Activated T-cell treated with anti-CD3 and anti-CD28 coated beads for 1 hour (primary cell): ENCODE results near the gene TMEM151A.
"Not testable (repeated sequence)": the region's sequence is repeated elsewhere in the genome, so short reads cannot be mapped to it uniquely, and the experiment has no call there.

ENCODE experiments used
- DNase-seq: peaks from one replicate; pipeline ENCODE4 v3.0.0-alpha.2; 2020; ENCODE audit warnings: low read depth

The TMEM151A gene

DNA sequence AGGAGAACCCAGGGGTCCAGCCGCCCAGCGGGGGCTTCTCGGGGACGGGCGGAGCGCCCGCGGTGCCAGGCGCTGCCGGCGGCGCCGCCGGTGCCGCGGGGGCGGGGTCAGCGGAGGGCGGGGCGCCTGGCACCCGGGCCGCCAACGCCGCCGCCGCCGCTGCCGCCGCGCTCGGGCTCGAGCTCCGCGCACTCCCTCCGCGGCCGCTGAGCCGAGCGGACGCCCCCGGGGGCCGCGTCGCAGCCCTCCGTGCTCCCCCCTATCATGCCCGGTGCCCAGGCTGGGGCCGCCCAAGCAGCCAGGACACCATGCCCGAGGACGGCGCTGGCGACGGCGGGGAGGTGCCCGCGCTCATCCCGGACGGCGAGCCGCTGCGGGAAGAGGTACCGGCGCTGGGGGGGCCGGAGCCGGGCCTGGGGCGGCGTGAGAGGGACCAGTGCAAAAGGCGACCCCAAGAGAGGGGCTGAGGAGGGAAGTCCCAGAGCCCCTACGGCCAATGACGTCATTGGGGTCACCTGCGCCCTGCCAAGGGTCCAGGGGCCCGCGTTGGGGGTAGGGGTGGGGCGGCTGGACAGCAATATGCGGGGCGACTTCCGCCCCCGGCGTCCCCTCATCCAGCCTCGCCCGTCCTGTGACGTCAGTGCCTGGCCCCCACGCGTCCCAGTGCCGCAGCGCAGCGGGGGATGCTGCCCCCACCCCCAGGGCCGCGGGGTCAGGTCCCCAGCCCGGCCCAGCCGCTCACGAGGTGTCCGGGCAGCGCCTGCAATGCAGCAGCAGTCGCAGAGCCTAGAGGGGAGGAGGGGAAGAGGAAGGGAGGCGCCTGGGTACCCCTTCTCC is at the start of gene TMEM151A:
Gene TMEM151A (plus strand): TSS at position 189 of the 837 bp plus-strand sequence. CDS start 120 bp downstream, at position 309.
- no peak for DNase-seq

DNA sequence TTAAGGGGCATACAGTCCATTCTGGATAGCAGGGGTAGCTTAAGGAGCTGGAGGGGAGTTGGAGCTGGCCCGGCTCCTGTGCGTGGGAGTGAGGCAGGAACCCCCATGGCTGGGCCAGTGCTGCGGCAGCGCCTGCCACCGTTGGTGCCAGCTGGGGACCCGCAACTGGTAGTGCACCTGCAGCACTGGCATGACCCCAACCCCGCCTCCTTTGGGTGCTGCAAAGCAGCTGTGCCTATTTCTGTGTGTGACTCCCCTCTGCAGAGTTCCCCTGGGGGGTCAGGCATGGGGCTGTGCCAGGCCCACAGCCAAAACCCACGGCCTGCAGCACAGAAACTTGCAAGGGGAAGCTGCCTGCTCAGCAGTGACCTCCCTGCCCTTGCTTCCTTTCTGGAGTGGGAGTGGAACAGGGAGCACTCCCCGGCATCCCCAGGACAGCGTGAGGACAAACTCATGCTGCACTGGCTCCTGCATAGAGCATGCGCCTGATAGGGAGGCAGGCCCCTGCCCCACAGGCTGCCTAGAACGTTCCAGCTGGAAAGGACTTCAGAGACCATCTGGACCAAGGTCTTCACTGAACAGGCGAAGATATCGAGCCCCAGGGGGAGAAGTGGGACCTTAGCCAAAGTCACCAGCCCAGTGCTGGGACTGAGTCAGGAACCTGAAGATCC is 49.5 kb upstream of the TMEM151A start:
- no peak for DNase-seq

DNA sequence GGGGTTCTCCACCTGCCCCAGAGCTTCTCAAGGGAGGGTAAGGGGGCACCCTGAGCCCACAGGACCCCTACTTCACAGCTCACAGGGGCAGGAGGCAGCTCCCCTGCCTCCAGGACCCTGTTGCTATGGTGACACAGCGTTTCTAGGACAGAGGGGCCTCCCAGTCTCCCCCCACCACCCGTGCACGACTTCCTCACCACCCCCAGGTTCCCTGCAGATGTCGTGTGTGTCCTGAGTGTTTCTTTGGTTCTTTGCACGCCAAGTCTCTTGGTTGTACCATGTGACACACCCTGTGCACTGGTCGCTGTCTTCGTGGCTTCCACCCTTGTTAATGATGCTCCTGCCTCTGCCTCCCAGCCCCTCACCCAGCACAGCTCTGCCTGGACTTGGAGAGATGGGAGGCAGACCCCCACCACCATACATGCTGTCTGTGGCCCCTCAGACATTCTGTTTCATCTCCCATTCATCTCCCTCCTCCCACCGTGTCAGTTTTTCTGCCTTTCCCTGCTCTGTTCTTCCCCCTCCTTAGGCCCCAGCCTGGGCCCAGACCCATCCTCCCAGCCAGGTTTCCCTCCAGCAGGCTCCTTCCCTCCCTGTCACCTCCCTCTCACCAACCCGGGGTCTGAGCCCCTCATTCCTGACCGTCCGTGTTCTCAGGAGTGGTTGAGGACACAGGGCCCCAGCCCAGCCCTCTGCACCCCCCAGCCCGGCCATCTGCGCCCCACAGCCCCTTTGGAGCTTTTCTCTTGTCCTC is 47.7 kb upstream of the TMEM151A start:
- DNase-seq = no peak

DNA sequence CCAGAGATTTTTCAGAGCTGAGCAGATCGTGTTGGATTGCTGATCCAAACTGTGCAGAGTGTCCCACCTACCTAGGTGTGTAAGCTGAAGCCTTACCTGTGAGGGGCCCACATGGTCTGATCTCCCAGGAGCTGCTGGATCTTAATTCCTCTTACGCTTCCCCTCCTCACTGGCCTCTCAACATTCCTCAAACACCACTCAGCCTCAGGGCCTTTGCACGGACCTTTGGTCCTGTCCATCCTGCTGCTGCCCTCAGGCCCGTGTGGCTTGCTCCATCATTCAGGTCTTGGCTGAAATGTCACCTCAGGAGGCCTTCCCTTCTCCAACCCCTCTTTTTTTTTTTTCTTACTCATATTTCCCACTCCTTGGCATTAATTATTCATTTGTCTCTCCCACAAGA is 44.4 kb upstream of the TMEM151A start:
- no peak for DNase-seq

DNA sequence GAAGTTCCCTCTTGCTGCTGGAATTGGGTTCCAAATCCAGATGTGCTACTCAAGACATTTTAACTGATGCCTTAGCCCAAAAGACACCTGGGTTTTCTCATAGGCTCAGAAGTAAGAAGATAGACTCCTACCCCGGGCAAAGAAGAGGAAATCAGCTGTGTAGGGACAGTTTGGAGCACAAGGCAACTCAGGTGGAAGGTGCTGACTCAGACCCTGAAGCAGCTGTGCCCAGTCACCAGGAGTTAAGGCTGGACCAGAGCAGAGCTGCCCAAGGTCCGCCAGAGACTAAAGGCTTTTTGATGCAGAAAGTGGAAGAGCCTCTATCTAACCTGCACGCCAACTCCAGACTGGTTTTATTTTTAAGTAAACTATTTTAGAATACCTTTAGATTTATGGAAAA is 43.9 kb upstream of the TMEM151A start:
- DNase-seq = no peak

DNA sequence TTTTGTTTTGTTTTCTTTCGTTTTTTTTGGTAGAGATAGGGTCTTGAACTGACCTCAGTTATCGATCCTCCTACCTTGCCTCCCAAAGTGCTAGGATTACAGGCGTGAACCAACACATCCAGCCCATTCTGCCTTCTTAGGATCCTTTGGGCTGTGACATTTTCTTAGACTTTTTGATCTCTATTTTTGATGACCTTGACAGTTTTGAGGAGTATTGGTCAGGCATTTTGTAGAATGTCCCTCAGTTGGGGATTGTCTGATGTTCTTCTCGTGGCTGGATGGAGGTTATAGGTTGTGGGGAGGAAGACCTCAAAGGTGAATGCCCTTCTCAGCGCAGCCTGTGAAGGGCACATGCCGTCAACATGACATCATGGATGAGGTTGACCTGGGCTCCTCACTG is 42.8 kb upstream of the TMEM151A start:
- no peak for DNase-seq

DNA sequence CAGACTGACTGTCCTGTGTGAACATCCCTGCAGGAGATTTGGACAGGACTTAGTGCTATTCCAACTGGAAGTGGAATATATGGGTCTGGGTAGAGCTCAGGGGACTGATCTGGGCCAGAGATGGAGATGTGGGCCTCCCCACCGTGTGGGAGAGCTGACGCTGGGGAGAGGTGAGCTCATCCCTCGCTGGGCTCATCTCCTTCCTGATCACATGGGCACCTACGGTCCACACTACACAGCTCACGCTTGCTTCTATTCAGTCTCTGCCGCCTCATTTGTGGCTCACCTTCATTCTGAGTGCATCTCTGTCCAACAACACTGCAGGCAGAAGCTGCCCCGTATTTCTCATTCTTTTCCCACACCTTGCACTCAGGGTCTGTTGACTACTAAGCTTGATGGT is 39.9 kb upstream of the TMEM151A start:
- DNase-seq = no peak

DNA sequence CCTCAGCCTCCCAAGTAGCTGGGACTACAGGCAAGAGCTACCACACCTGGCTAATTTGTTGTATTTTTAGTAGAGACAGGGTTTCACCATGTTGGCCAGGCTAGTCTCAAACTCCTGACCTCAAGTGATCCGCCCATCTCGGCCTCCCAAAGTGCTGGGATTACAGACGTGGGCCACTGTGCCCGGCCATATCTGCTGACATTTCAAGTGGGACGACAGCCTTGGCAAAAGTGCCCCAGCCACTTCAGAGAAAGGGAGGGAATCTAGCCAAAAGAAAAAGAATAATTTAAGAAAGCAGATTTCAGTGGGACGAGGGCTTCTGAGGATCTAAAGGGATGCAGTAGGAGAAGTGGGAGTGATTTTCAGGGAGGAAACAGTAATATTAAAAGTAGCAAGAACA is 38.6 kb upstream of the TMEM151A start:
- DNase-seq = not testable (repeated sequence)

DNA sequence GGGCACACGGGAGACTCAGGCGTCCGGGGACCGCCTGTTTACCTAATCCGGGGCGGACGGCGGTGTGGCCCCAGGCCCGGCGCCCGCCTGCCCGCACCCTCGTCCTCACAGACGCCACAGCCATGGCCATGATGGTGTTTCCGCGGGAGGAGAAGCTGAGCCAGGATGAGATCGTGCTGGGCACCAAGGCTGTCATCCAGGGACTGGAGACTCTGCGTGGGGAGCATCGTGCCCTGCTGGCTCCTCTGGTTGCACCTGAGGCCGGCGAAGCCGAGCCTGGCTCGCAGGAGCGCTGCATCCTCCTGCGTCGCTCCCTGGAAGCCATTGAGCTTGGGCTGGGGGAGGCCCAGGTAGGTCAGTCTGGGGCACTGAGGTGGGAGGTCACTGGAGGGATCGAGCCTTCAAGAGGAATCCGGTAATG is 33.2 kb upstream of the TMEM151A start:
- DNase-seq = no peak

DNA sequence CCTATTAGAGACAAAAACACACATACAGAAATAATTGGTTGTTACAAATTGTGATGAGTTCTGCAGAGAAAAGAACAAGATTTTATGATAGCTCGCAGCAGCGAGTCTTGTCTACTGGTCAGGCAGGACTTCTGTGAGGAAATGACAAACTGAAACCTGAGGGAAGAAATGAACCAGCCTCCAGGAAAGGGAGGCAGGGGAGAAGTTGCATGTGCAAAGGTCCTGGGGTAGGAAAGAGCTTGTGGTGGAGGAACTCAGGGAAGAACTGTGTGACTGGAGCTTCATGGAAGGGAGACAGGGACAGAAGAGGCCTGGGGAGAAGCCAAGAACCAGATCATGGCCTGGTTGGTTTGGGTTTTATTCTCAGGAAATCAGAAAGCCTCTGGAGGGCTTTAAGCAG is 32.5 kb upstream of the TMEM151A start:
- DNase-seq = no peak

DNA sequence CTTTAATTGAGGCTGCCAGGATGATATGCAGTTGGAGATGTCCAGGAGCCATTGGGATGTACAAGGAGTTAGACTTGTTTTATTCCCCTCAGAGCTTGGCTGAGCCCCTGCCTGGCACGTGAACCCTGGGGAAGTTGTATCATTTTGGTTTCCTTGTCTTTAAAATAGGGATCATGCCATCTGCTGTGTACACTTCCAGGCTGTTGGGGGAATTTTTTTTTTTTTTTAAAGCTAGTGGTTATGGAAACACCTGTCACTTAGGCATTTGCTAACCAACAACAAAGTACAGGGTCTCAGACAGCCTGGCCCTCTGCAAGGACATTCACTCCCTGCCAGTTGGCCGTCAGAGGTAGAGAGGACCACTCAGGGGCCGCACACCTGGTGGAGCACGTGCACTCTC is 31.7 kb upstream of the TMEM151A start:
- no peak for DNase-seq

DNA sequence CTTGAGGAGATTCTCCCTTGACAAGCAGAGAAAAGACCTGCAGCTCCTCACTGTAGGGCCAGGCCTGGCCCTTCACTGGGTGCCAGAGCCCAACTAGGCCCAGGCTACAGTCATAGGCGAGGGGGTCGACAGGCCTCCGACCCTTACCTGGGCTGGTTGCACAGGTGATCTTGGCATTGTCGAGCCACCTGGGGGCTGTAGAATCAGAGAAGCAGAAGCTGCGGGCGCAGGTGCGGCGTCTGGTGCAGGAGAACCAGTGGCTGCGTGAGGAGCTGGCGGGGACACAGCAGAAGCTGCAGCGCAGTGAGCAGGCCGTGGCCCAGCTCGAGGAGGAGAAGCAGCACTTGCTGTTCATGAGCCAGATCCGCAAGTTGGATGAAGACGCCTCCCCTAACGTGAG is 30.1 kb upstream of the TMEM151A start:
- DNase-seq = no peak

DNA sequence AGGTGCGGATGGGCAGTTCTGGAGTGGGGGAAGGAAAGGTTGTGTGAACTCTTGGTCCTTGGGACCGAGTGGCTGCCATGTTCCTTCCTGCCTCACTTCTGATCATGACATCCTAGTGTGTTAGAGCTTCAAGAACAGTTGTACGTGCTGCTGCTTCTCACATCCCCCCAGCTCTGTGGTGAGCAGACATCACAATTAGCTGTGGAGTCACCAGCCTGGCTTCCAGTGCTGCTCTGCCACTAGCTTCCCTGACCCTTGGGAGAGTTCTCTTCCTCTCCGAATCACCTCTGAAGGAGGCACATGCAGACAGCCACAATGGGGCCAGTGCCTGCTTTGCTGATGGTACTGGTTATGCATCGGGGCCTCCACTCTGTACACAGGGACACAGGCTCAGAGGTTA is 29.5 kb upstream of the TMEM151A start:
- DNase-seq = no peak

DNA sequence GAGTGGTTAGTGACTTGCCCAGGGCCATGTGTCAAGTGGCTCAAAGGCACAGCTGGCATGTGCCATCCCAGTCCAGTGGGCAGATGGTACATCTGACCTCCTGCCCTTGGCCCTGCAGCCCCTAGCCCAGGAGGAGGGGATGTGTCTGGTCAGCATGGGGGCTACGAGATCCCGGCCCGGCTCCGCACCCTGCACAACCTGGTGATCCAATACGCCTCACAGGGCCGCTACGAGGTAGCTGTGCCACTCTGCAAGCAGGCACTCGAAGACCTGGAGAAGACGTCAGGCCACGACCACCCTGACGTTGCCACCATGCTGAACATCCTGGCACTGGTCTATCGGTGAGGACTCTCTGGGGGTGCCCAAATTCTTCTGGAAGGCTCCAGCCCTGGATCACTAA is 29.0 kb upstream of the TMEM151A start:
- DNase-seq = no peak

DNA sequence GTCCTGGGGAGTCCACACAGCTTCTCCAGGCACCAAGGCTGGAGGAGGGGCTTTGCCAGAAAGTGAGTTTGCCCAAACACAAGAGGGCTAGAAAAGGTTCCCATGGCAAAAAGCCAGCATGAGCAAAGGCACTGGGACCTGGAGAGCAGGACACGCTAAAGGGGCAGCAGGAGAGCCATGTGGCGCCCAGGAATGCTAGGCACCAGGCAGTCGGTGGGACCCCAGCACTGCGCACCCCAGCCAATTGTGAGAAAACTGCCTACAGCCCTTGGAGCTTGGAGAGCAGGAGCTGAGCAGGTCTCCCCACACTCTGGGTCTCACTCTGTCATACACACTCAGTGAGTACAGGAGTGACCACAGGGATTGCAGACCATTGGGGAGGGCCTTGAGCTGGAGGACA is 28.5 kb upstream of the TMEM151A start:
- no peak for DNase-seq

DNA sequence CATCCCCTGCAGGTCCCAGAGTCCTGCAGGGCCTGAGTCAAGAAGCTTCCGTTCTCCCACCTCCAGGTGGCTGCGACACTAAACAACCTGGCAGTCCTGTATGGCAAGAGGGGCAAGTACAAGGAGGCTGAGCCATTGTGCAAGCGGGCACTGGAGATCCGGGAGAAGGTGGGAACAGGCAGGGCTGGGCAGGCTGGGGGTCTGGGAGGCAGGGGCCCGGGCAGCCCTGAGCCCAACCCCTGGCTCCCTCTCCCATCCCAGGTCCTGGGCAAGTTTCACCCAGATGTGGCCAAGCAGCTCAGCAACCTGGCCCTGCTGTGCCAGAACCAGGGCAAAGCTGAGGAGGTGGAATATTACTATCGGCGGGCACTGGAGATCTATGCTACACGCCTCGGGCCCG is 27.9 kb upstream of the TMEM151A start:
- DNase-seq = no peak

DNA sequence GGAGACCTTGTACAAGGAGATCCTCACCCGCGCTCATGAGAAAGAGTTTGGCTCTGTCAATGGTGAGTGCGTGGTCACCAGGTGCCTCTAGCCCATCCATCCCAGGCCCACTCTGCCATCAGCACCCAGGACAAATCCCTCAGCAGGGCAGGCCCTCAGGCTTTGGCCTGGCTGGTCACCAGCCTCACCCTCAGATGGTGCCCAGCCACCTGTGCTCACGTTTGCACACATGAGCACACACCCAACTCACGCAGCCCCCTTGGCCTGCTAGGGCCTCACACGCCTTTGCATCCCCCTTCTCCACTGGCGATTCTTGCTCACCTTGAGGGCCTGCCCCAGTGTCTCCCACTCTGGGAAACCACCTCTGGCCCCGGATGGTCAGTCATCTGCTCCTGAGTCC is 27.3 kb upstream of the TMEM151A start:
- no peak for DNase-seq

DNA sequence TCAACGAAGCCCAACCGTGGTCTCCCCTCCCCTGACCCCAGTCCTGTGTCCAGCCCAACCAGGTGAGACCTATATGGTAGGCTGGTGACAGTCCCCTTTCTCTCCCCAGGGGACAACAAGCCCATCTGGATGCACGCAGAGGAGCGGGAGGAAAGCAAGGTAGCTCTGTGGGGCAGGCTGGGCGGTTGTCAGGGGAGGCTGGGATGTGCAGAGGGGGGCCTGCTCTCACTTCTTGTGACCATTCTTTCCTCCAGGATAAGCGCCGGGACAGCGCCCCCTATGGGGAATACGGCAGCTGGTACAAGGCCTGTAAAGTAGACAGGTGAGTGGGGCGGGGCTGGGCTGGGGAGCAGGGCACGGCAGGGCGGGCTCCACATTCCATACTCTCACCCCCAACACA is 26.8 kb upstream of the TMEM151A start:
- no peak for DNase-seq

DNA sequence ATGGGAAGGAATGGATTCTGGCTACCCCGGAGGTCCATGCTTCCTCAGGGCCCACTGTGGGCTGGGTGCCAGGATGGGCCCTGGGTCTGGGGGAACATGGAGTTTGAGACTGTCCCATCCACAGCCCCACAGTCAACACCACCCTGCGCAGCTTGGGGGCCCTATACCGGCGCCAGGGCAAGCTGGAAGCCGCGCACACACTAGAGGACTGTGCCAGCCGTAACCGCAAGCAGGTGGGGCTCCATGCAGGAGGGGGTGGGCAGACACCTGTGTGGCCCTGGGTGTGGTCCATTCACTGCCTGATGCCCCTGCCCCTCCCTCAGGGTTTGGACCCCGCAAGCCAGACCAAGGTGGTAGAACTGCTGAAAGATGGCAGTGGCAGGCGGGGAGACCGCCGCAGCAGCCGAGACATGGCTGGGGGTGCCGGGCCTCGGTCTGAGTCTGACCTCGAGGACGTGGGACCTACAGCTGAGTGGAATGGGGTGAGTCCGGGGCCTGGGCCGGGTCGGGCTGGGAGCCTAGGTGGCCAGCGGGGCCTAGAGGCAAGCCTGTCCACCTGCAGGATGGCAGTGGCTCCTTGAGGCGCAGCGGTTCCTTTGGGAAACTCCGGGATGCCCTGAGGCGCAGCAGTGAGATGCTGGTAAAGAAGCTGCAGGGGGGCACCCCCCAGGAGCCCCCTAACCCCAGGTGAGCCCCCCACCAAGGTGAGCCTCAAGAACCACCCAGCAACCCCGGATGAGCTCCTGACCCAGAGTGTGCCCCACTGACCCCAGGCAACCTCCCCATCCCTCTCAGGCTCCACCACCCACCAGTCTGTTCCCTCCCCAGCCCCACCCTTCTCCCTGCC is 25.9 kb upstream of the TMEM151A start:
- no peak for DNase-seq

DNA sequence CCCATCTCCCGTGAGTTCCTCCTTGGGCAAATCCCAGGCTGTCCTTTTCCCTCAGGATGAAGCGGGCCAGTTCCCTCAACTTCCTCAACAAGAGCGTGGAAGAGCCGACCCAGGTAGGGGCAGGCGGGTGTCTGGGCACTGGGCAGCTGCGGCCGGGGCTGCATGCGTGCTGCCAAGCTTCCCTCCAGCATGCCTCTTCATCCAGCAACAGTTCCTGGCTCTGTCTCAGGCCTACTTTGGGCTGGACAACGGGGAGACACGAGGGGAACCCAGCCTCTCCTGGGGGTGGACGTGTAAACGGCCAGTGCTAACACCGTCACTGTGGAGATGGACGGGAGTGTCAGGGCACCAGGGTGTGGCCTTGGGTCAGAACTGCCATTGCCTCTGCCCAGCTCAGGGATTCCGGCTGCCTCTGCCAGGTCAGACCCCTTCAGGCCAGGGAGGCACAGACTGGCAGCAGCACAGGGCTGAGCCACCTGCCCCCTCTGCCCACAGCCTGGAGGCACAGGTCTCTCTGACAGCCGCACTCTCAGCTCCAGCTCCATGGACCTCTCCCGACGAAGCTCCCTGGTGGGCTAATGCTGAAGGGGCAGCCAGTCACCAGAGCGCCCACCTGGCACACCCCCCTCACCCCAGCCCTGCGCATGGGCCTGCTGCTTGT is 25.2 kb upstream of the TMEM151A start:
- DNase-seq = no peak

DNA sequence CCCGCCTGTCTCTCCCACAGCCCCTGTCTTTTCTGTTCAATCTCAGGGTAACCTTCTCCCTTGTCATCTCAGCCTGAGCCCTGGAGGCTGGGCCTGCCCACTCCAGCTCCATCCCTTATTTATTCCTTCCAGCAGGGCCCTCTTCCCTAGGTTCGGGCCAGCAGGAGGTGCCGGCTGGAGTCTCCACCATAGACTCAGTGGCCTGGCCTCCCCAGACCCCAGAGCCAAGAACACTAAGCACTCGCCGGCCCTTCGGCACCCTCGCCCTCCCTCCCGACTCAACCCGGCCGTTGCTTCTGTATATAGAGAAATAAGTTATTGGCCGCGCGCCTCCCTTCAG is 24.7 kb upstream of the TMEM151A start:
- no peak for DNase-seq
